ENCODE results near the gene TEP1.

The TEP1 gene

GRCh38 chr14:20333494-20333841 is 79.8 kb downstream of the TEP1 start:
- no peak for DNase-seq

- DNase-seq = no peak
These were observed 80.4 kb downstream of the TEP1 start, which contains the start of gene CCNB1IP1 for GRCh38 chr14:20332788-20333493. Gene CCNB1IP1 (minus strand): TSS chr14:20333279. CDS start chr14:20316523, 16,756 bp downstream.

GRCh38 chr14:20332431-20332787 is 80.9 kb downstream of the TEP1 start:
- no peak for DNase-seq

- no peak for DNase-seq
These were observed 82.2 kb downstream of the TEP1 start for GRCh38 chr14:20331053-20331613.

GRCh38 chr14:20329355-20329754 is 83.9 kb downstream of the TEP1 start:
- no peak for DNase-seq

- no peak for DNase-seq
These were observed 84.6 kb downstream of the TEP1 start for GRCh38 chr14:20328705-20329104.

- no peak for DNase-seq
These were observed 86.1 kb downstream of the TEP1 start for GRCh38 chr14:20327005-20327869.

- DNase-seq = no peak
These were observed 95.6 kb downstream of the TEP1 start for GRCh38 chr14:20317720-20318119.

All from activated CD4-positive, CD25-positive, alpha-beta regulatory T cell treated with anti-CD3 and anti-CD28 coated beads, Interleukin-2, amount 50 U/mL, for 72 hours (primary cell).